ENCODE data around the gene CCNB2.

CCNB2 gene

GRCh38 chr15:59160880-59161593, 56.1 kb downstream of the CCNB2 start:
- TF ChIP-seq CTCF (IDR thresholded peaks at IDR 0.05) = peak; percentile 28; the same call in 1 of the 2 replicates

DNA sequence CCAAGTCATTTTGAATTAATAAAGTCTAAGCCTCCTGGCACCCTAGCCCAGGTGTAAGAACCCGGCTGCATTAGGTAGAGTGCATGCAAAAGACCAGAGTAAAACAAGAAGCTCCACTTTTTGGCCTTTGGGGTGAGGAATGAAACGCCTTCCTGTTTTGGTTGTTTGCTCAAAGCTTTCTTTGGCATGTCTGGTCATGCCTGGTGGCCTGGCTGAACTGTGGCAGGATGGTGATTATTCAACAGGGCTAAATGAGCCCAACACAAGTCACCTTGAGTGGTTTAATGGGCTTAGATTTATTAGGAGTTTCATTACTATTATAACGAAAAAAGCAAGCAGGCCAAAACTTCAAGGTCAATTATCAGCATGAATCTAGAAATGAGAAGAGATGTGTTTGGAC, 60.8 kb downstream of the CCNB2 start:
- no peak for TF ChIP-seq CTCF (IDR thresholded peaks at IDR 0.05)

GRCh38 chr15:59166166-59166565, 61.2 kb downstream of the CCNB2 start:
- TF ChIP-seq CTCF (IDR thresholded peaks at IDR 0.05) = no peak

- no peak for TF ChIP-seq CTCF (IDR thresholded peaks at IDR 0.05)
Measured at GRCh38 chr15:59166601-59167265, 61.8 kb downstream of the CCNB2 start.

GRCh38 chr15:59168536-59168935, 63.6 kb downstream of the CCNB2 start:
- TF ChIP-seq CTCF (IDR thresholded peaks at IDR 0.05) = no peak

GRCh38 chr15:59169251-59169708, 64.3 kb downstream of the CCNB2 start:
- no peak for TF ChIP-seq CTCF (IDR thresholded peaks at IDR 0.05)

DNA sequence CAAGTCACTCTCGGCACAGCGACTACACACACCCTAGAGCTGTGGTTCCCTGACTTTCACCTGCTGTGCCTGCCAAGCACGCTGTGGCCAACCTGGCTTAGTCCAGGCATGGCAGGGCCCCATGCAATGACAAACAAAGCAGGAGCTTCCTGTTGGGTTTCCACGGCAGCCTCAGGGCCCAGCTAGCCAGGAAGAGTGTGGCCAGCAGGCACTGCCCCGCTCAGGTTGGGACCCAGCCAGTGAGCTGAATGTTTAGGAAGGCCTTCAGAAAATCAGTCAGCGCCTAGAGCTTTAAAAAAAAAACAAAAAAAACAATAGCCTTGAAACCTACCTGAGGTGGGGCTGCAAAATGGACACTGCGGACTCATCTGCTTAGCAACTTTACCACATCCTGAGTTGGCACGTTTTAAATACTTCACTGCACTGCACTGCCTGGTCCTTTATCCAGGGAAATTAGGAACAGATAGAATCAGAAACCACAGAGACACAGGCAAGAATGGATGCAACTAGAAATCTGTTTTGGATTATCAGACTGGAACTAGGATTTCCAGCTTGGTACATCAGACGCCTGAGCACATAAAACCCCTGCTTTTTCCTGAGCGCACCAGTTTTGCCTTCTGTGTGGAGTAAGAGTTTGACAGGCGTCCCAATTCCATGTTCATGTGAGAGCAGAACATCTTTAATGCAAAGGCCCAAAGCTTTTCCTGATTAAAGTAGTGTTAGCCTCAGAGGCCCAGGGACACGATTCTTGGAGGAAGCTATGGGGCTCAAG, 65.5 kb downstream of the CCNB2 start:
- no peak for TF ChIP-seq CTCF (IDR thresholded peaks at IDR 0.05)

Measured in LNCAP (cell line).